Esophagus squamous epithelium (tissue), 5 donors: ENCODE data around the gene CDK16. TPM values are rescaled to one million over a fixed set of nuclear protein-coding genes. Genes with fewer than 3 reads are reported as not detected.

ENCODE experiments used
- DNase-seq: peaks from one replicate; lab custom pipeline; 2025; lab: John Stamatoyannopoulos, UW
- H3K27ac ChIP-seq, 4 donors: fragments of 200-600 bp; sonication (generic); one replicate each; pipeline ENCODE4 v1.5.1; 2016 to 2019; ENCODE audit warnings: mild to moderate bottlenecking in 1 of 4
- H3K27me3 ChIP-seq, 4 donors: fragments of 200-600 bp; sonication (generic); 1 replicate in 3 of 4; 2 replicates in 1 of 4; pipeline versions ENCODE4 v1.5.1 to v1.6.0; 2017 to 2021; ENCODE audit warnings: antibody characterized with exemption in 1 of 4
- H3K36me3 ChIP-seq, 3 donors: fragments of 200-600 bp; sonication (generic); one replicate each; pipeline ENCODE4 v1.5.1; 2016 to 2019
- H3K4me1 ChIP-seq, 3 donors: fragments of 200-600 bp; sonication (generic); one replicate each; pipeline ENCODE4 v1.5.1; 2017 to 2019
- H3K4me3 ChIP-seq, 4 donors: fragments of 200-600 bp; sonication (generic); 1 replicate in 3 of 4; 2 replicates in 1 of 4; pipeline ENCODE4 v1.5.1; 2016 to 2019; ENCODE audit warnings: mild to moderate bottlenecking in 2 of 4, moderate library complexity in 1 of 4
- H3K9me3 ChIP-seq, 3 donors: fragments of 200-600 bp; sonication (generic); one replicate each; pipeline ENCODE4 v1.5.1; 2016 to 2019
- POLR2A ChIP-seq, 4 donors: fragments of 450-650 bp; IDR thresholded peaks; one replicate each; pipeline ENCODE4 v1.6.1; 2017; ENCODE audit warnings: antibody characterized with exemption in 4 of 4, mild to moderate bottlenecking in 4 of 4, moderate library complexity in 3 of 4
- WGBS, 2 donors: methylation state at CpG; one replicate each; pipeline ENCODE4 v1.1.5; 2018; 5-methylcytosine and 5-hydroxymethylcytosine counted together
- intact Hi-C: fragments of 100-400 bp; cut with DNase I; formaldehyde crosslinking; loops from one replicate; pipeline ENCODE4 v1.15.0; 2022
- total RNA-seq, 4 donors: library from RNA; depleted of rRNA; stranded (reverse); fragments of >200 nt; gene quantifications; one replicate each; pipeline ENCODE4 v1.1.0, GENCODE V29; 2016
- TF ChIP-seq, protein P1 (sequence below), 6 experiments: fragments of 450-650 bp in 4 of 6; fragments of 200-600 bp in 2 of 6; sonication (generic) in 2 of 6; IDR thresholded peaks; one replicate each; pipeline ENCODE4 v1.5.1; 2016 to 2019; ENCODE audit warnings: antibody characterized with exemption in 6 of 6, mild to moderate bottlenecking in 4 of 6, moderate library complexity in 4 of 6
- donor health status: DM: yes; HTN: yes; CAD: no.

CDK16 gene
- total RNA-seq, 4 donors from 2014 or later: 78.1 to 115 (median 99.4) TPM

DNA sequence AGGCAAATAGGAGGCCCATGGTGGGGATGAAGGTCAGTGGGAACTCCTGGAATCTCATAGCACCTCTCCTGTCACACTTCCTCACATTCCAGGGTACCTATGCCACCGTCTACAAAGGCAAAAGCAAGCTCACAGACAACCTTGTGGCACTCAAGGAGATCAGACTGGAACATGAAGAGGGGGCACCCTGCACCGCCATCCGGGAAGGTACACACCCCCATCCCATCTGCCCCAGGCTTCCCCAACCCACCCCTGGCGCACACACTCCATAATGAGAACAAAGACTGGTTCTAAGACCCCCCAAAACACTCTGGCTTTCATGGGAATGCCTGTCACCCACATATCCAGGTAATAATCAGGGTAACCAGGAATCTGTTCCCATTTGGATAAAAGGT is 6.4 kb downstream of the CDK16 start:
- Histone ChIP-seq H3K27me3 (no peaks in the 10 kb centered on the region), H3K4me3 (no peak overlapping the region), H3K36me3 (peaks cover 34 to 71% (median 41%) of the 10 kb centered on the region in 3 donors), H3K27ac (no peak overlapping the region), H3K4me1 (peaks cover under 1 to 19% (median 10%) of the 10 kb centered on the region in 3 donors), H3K9me3 (no peaks in the 10 kb centered on the region)
- DNase-seq: no peak
- WGBS, 2 donors: 83% methylated on average over 1 of the region's 4 CpGs; no CpG with 5 or more reads in 1 of the 2 donors
- TF ChIP-seq, protein P1, sequence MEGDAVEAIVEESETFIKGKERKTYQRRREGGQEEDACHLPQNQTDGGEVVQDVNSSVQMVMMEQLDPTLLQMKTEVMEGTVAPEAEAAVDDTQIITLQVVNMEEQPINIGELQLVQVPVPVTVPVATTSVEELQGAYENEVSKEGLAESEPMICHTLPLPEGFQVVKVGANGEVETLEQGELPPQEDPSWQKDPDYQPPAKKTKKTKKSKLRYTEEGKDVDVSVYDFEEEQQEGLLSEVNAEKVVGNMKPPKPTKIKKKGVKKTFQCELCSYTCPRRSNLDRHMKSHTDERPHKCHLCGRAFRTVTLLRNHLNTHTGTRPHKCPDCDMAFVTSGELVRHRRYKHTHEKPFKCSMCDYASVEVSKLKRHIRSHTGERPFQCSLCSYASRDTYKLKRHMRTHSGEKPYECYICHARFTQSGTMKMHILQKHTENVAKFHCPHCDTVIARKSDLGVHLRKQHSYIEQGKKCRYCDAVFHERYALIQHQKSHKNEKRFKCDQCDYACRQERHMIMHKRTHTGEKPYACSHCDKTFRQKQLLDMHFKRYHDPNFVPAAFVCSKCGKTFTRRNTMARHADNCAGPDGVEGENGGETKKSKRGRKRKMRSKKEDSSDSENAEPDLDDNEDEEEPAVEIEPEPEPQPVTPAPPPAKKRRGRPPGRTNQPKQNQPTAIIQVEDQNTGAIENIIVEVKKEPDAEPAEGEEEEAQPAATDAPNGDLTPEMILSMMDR (IDR thresholded peaks at IDR 0.05): no peak
- no peak for TF ChIP-seq POLR2A (IDR thresholded peaks at IDR 0.05)
- intact Hi-C loops: no loop called here

DNA sequence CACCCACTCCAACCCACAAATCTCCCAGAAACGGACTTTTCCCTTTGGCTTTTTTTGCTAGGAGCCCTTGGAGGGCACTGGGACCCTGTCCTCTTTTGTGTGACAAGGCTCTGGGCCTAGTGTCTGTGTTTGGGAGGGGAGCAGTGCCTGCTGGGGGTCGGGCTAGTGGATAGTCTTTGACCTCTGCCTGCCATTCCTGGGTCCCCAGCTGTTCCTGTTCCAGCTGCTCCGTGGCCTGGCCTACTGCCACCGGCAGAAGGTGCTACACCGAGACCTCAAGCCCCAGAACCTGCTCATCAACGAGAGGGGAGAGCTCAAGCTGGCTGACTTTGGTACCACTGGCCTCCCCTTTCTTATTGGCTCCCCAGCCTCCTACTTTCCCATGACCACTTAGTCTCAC is 7.6 kb downstream of the CDK16 start:
- no peak overlapping the region for H3K4me3 ChIP-seq
- H3K27ac ChIP-seq: no peak overlapping the region
- H3K9me3 ChIP-seq: no peaks in the 10 kb centered on the region
- H3K27me3 ChIP-seq: no peaks in the 10 kb centered on the region
- TF ChIP-seq POLR2A (IDR thresholded peaks at IDR 0.05): no peak
- TF ChIP-seq, protein P1 (IDR thresholded peaks at IDR 0.05): no peak
- intact Hi-C loops: no loop called here
- peaks cover 34 to 71% (median 41%) of the 10 kb centered on the region in 3 donors for H3K36me3 ChIP-seq
- no peak for DNase-seq
- 85 to 87% methylated on average over 3 to 6 of the region's 6 CpGs for WGBS, 2 donors
- H3K4me1 ChIP-seq: peaks cover 0 to 8% (median 0%) of the 10 kb centered on the region in 3 donors

DNA sequence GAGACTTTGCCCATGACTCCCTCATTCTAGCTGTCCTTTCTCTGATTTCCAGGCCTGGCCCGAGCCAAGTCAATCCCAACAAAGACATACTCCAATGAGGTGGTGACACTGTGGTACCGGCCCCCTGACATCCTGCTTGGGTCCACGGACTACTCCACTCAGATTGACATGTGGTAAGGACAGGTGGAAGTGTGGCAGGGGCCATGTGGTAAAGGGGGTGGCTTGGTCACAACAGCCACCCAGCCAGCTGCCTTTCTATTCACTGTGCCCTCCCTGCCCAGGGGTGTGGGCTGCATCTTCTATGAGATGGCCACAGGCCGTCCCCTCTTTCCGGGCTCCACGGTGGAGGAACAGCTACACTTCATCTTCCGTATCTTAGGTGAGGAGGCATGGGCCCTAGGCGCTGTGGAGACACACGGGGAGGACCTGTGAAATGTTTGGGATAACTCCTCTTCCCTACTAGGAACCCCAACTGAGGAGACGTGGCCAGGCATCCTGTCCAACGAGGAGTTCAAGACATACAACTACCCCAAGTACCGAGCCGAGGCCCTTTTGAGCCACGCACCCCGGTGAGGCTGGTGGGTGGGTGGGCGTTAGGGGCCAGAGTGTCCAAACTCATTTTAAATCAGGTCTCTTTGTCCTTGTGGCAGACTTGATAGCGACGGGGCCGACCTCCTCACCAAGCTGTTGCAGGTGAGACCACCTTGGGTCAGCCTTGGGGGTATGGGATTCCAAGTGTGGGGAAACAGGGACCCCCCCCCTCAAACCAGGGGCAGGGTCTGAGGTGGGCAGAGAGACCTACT is 8.3 kb downstream of the CDK16 start:
- peaks cover 34 to 71% (median 41%) of the 10 kb centered on the region in 3 donors for H3K36me3 ChIP-seq
- H3K27me3 ChIP-seq: no peaks in the 10 kb centered on the region
- no peak for TF ChIP-seq POLR2A (IDR thresholded peaks at IDR 0.05)
- TF ChIP-seq, protein P1 (IDR thresholded peaks at IDR 0.05): no peak
- peaks cover 0 to under 1% (median 0%) of the 10 kb centered on the region in 3 donors for H3K4me1 ChIP-seq
- WGBS, 2 donors: no CpG with 5 or more reads among the region's 19 CpGs
- intact Hi-C loops: no loop called here
- H3K4me3 ChIP-seq: no peak overlapping the region
- no peak overlapping the region for H3K27ac ChIP-seq
- no peak for DNase-seq
- H3K9me3 ChIP-seq: no peaks in the 10 kb centered on the region

DNA sequence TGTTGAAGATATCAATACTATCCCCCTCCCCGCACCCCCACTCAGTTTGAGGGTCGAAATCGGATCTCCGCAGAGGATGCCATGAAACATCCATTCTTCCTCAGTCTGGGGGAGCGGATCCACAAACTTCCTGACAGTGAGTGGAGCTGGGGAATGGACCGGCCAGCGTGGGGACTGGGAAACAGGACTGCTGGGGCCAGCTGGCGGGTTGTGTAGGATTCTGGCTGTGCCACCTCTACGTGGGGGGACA is 8.8 kb downstream of the CDK16 start:
- H3K4me3 ChIP-seq: no peak overlapping the region
- no peak for DNase-seq
- WGBS, 2 donors: 87 to 96% methylated on average over 3 to 7 of the region's 9 CpGs
- peaks cover 34 to 71% (median 41%) of the 10 kb centered on the region in 3 donors for H3K36me3 ChIP-seq
- peaks cover 0 to 4% (median 0%) of the 10 kb centered on the region in 3 donors for H3K4me1 ChIP-seq
- no peaks in the 10 kb centered on the region for H3K9me3 ChIP-seq
- TF ChIP-seq, protein P1 (IDR thresholded peaks at IDR 0.05): no peak
- no peak for TF ChIP-seq POLR2A (IDR thresholded peaks at IDR 0.05)
- intact Hi-C loops: no loop called here
- no peaks in the 10 kb centered on the region for H3K27me3 ChIP-seq
- H3K27ac ChIP-seq: no peak overlapping the region

DNA sequence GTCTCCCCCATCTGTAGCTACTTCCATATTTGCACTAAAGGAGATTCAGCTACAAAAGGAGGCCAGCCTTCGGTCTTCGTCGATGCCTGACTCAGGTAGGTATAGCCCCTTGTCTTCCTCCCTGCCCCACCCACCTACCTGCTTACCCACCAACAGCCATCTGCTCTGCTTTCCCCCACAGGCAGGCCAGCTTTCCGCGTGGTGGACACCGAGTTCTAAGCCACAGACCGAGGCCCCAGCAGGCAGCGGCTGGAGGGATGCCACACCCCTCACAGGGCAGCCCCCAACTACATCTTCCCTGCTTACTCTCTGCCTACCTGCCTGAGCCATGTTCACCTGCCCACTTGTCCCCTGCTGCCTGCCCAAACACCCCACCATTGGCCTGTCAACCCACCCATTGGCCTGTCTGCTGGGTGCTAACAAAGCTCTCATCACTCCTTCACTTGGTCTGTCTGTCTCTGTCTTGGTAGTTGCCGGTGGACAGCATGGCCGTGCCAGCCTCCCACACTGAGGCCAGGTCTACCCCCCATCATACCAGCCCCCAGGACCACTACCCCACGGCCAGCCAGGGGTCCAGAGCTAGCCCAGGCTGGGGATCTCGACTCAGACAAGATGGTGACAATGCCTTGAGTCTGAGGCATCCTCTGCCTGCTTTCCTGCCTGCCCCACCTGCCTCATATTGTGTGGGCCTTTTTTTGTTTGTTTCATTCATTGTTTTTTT is 10.2 kb downstream of the CDK16 start:
- TF ChIP-seq POLR2A (IDR thresholded peaks at IDR 0.05): no peak
- TF ChIP-seq, protein P1 (IDR thresholded peaks at IDR 0.05): no peak
- DNase-seq: no peak
- no peaks in the 10 kb centered on the region for H3K27me3 ChIP-seq
- no peak overlapping the region for H3K27ac ChIP-seq
- WGBS, 2 donors: 94 to 100% methylated on average over 1 to 9 of the region's 12 CpGs
- intact Hi-C loops: no loop called here
- peaks cover 26 to 59% (median 37%) of the 10 kb centered on the region in 3 donors for H3K36me3 ChIP-seq
- H3K4me3 ChIP-seq: no peak overlapping the region
- H3K4me1 ChIP-seq: peaks cover 0 to 10% (median 0%) of the 10 kb centered on the region in 3 donors
- H3K9me3 ChIP-seq: no peaks in the 10 kb centered on the region
